ENCODE measurements around the gene EIF5B.

EIF5B gene

DNA sequence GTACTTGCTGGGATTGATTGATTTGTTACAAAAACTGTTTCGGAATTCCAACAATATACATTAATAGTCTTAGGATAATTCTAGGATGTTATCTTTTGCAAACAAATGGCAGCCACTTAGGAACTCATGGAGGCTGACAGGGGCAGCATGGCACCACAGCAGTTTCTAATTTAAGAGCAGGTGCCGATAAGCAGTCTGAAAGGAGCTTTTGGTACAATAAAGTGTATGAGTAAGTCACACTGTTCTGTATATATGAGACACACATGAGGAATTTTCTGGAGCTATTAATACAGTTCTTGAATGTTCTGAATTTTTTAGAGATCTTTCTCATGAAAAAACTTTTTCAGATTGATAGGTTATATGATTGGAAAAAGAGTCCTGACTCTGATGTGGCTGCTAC, 52.2 kb downstream of the EIF5B start:
- H3K36me3 ChIP-seq (ENCODE audit: insufficient read depth, low read length), result peaks cover 85% of the 10 kb centered on the region
- H2AFZ ChIP-seq (ENCODE audit: low read length), result no peak overlapping the region
- no peak overlapping the region for H3K9ac ChIP-seq (ENCODE audit: low read length)
- H3K4me1 ChIP-seq (ENCODE audit: insufficient read depth, low read length, severe bottlenecking), result no peaks in the 10 kb centered on the region
- no peak overlapping the region for H3K4me2 ChIP-seq (ENCODE audit: low read length)
- no peak overlapping the region for H3K4me3 ChIP-seq (ENCODE audit: low read depth, low read length, poor library complexity, severe bottlenecking)
- H3K27me3 ChIP-seq (ENCODE audit: insufficient read depth, low read length), result no peaks in the 10 kb centered on the region
- no peaks in the 10 kb centered on the region for H3K9me2 ChIP-seq (ENCODE audit: low read depth, low read length)
- TF ChIP-seq EZH2 (IDR thresholded peaks at IDR 0.05; ENCODE audit: borderline replicate concordance, low read length), result no peak
- TF ChIP-seq CTCF (IDR thresholded peaks at IDR 0.05; ENCODE audit: low read length), result no peak
- no peaks in the 10 kb centered on the region for H3K79me2 ChIP-seq (ENCODE audit: insufficient read depth, low read length)
- H3K27ac ChIP-seq (ENCODE audit: low read depth, low read length, poor library complexity, severe bottlenecking), result no peak overlapping the region
- H3K9me3 ChIP-seq (ENCODE audit: low read length), result no peaks in the 10 kb centered on the region
- no peaks in the 10 kb centered on the region for H3F3A ChIP-seq (ENCODE audit: insufficient read depth, low read length)
- no peaks in the 10 kb centered on the region for H4K20me1 ChIP-seq (ENCODE audit: insufficient read depth, low read length)

GRCh38 chr2:99389946-99390345, 52.8 kb downstream of the EIF5B start:
- TF ChIP-seq CTCF (IDR thresholded peaks at IDR 0.05; ENCODE audit: low read length) (no peak), EZH2 (IDR thresholded peaks at IDR 0.05; ENCODE audit: borderline replicate concordance, low read length) (no peak)
- Histone ChIP-seq H3K4me1 (ENCODE audit: insufficient read depth, low read length, severe bottlenecking) (no peaks in the 10 kb centered on the region), H4K20me1 (ENCODE audit: insufficient read depth, low read length) (no peaks in the 10 kb centered on the region), H3K9me3 (ENCODE audit: low read length) (no peaks in the 10 kb centered on the region), H3K27me3 (ENCODE audit: insufficient read depth, low read length) (no peaks in the 10 kb centered on the region), H3K36me3 (ENCODE audit: insufficient read depth, low read length) (peaks cover 85% of the 10 kb centered on the region), H3K79me2 (ENCODE audit: insufficient read depth, low read length) (no peaks in the 10 kb centered on the region), H3K9me2 (ENCODE audit: low read depth, low read length) (no peaks in the 10 kb centered on the region), H3K9ac (ENCODE audit: low read length) (no peak overlapping the region), H3K4me3 (ENCODE audit: low read depth, low read length, poor library complexity, severe bottlenecking) (no peak overlapping the region), H3K27ac (ENCODE audit: low read depth, low read length, poor library complexity, severe bottlenecking) (no peak overlapping the region), H2AFZ (ENCODE audit: low read length) (no peak overlapping the region), H3K4me2 (ENCODE audit: low read length) (no peak overlapping the region), H3F3A (ENCODE audit: insufficient read depth, low read length) (no peaks in the 10 kb centered on the region)

DNA sequence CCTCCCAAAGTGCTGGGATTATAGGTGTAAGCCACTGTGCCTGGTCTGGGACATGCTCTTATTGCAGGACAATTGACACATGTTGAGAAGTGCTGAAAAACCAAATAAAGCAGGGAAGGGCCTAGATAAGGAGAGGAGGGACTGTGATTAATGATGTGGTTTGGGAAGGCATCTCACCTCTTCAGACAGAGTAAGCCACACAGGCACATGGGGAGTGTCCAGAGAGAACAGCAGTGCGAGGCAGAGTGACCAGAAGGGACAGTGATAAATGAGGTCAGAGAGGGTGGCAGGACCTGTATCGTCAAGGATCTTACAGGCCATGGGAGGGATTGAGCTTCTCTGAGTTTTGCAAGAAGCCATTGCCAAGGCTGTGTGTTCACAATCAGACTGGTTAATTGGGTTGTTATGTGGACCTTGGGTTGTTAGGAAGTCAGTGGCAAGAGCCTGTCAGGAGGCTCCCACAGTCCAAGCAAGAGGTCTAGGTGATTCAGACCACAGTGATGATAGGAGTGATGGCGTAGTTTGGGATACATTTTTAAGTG, 58.5 kb downstream of the EIF5B start:
- Histone ChIP-seq H3K4me2 (ENCODE audit: low read length) (no peak overlapping the region), H3K4me3 (ENCODE audit: low read depth, low read length, poor library complexity, severe bottlenecking) (no peak overlapping the region), H3K9me3 (ENCODE audit: low read length) (no peaks in the 10 kb centered on the region), H2AFZ (ENCODE audit: low read length) (no peak overlapping the region), H3K27ac (ENCODE audit: low read depth, low read length, poor library complexity, severe bottlenecking) (no peak overlapping the region), H3K9ac (ENCODE audit: low read length) (no peak overlapping the region), H3F3A (ENCODE audit: insufficient read depth, low read length) (no peaks in the 10 kb centered on the region), H4K20me1 (ENCODE audit: insufficient read depth, low read length) (no peaks in the 10 kb centered on the region), H3K79me2 (ENCODE audit: insufficient read depth, low read length) (no peaks in the 10 kb centered on the region), H3K4me1 (ENCODE audit: insufficient read depth, low read length, severe bottlenecking) (no peaks in the 10 kb centered on the region), H3K9me2 (ENCODE audit: low read depth, low read length) (no peaks in the 10 kb centered on the region), H3K27me3 (ENCODE audit: insufficient read depth, low read length) (no peaks in the 10 kb centered on the region), H3K36me3 (ENCODE audit: insufficient read depth, low read length) (peaks cover 96% of the 10 kb centered on the region)
- TF ChIP-seq CTCF (IDR thresholded peaks at IDR 0.05; ENCODE audit: low read length) (no peak), EZH2 (IDR thresholded peaks at IDR 0.05; ENCODE audit: borderline replicate concordance, low read length) (no peak)
